ENCODE measurements around the gene FCRL4.
A peak's percentile ranks its signal among the peaks of the same experiment; 100 is the strongest.

The FCRL4 gene

GRCh38 chr1:157639800-157640199 is 41.9 kb upstream of the FCRL4 start:
- Histone ChIP-seq H3K79me2 (ENCODE audit: low read length) (no peaks in the 10 kb centered on the region), H3K9me3 (replicated peaks; ENCODE audit: insufficient read depth, low read length) (no peaks in the 10 kb centered on the region), H3K27ac (ENCODE audit: low read length) (no peak overlapping the region), H4K20me1 (ENCODE audit: insufficient read depth, low read length) (no peaks in the 10 kb centered on the region), H3K4me3 (ENCODE audit: low read length) (no peak overlapping the region), H3K27me3 (replicated peaks; ENCODE audit: insufficient read depth, low read length) (peaks cover 7% of the 10 kb centered on the region; the same call in 1 of the 2 replicates), H3K4me2 (ENCODE audit: low read depth, low read length) (no peak overlapping the region), H3F3A (ENCODE audit: insufficient read depth, low read length) (no peaks in the 10 kb centered on the region), H3K36me3 (replicated peaks; ENCODE audit: insufficient read depth, low read length) (no peaks in the 10 kb centered on the region), H3K4me1 (ENCODE audit: low read length) (no peaks in the 10 kb centered on the region), H2AFZ (ENCODE audit: low read length) (no peak overlapping the region), H3K9me2 (replicated peaks; ENCODE audit: insufficient read depth, low read length) (no peaks in the 10 kb centered on the region), H3K9ac (ENCODE audit: low read length) (no peak overlapping the region)
- TF ChIP-seq EZH2 (optimal IDR thresholded peaks at IDR 0.05; ENCODE audit: low read depth, low read length), result no peak
- no peak for TF ChIP-seq EZH2phosphoT487 (IDR thresholded peaks at IDR 0.05; ENCODE audit: low read length)
- TF ChIP-seq CTCF (IDR thresholded peaks at IDR 0.05; ENCODE audit: low read length), result no peak
- no peak for DNase-seq

- no peak overlapping the region for H3K4me2 ChIP-seq (ENCODE audit: low read depth, low read length)
- no peak overlapping the region for H2AFZ ChIP-seq (ENCODE audit: low read length)
- peaks cover 8% of the 10 kb centered on the region; the same call in 1 of the 2 replicates for H3K4me1 ChIP-seq (ENCODE audit: low read length)
- H3K79me2 ChIP-seq (ENCODE audit: low read length), result no peaks in the 10 kb centered on the region
- no peak overlapping the region for H3K9ac ChIP-seq (ENCODE audit: low read length)
- TF ChIP-seq EZH2 (optimal IDR thresholded peaks at IDR 0.05; ENCODE audit: low read depth, low read length) (no peak), EZH2phosphoT487 (IDR thresholded peaks at IDR 0.05; ENCODE audit: low read length) (no peak), CTCF (IDR thresholded peaks at IDR 0.05; ENCODE audit: low read length) (no peak)
- no peaks in the 10 kb centered on the region for H3K36me3 ChIP-seq (replicated peaks; ENCODE audit: insufficient read depth, low read length)
- H3F3A ChIP-seq (ENCODE audit: insufficient read depth, low read length), result 0 out of 2 replicates have a peak, but pooled peaks cover 2% of the 10 kb centered on the region
- H4K20me1 ChIP-seq (ENCODE audit: insufficient read depth, low read length), result no peaks in the 10 kb centered on the region
- H3K4me3 ChIP-seq (ENCODE audit: low read length), result no peak overlapping the region
- DNase-seq, result peak; percentile 81
- H3K9me3 ChIP-seq (replicated peaks; ENCODE audit: insufficient read depth, low read length), result no peaks in the 10 kb centered on the region
- H3K27ac ChIP-seq (ENCODE audit: low read length), result no peak overlapping the region
- H3K27me3 ChIP-seq (replicated peaks; ENCODE audit: insufficient read depth, low read length), result no peaks in the 10 kb centered on the region
- no peaks in the 10 kb centered on the region for H3K9me2 ChIP-seq (replicated peaks; ENCODE audit: insufficient read depth, low read length)
Observed at GRCh38 chr1:157628773-157629172, 30.9 kb upstream of the FCRL4 start.

- peak; percentile 78 for DNase-seq
- Histone ChIP-seq H3K9me2 (replicated peaks; ENCODE audit: insufficient read depth, low read length) (no peaks in the 10 kb centered on the region), H3K79me2 (ENCODE audit: low read length) (no peaks in the 10 kb centered on the region), H3K27me3 (replicated peaks; ENCODE audit: insufficient read depth, low read length) (no peaks in the 10 kb centered on the region), H3K4me1 (ENCODE audit: low read length) (peaks cover 3% of the 10 kb centered on the region; the same call in 1 of the 2 replicates), H3K9ac (ENCODE audit: low read length) (no peak overlapping the region), H3K4me3 (ENCODE audit: low read length) (no peak overlapping the region), H3K27ac (ENCODE audit: low read length) (no peak overlapping the region), H3K36me3 (replicated peaks; ENCODE audit: insufficient read depth, low read length) (no peaks in the 10 kb centered on the region), H2AFZ (ENCODE audit: low read length) (no peak overlapping the region), H4K20me1 (ENCODE audit: insufficient read depth, low read length) (no peaks in the 10 kb centered on the region), H3F3A (ENCODE audit: insufficient read depth, low read length) (no peaks in the 10 kb centered on the region), H3K9me3 (replicated peaks; ENCODE audit: insufficient read depth, low read length) (no peaks in the 10 kb centered on the region), H3K4me2 (ENCODE audit: low read depth, low read length) (no peak overlapping the region)
- peak; percentile 94 for TF ChIP-seq CTCF (IDR thresholded peaks at IDR 0.05; ENCODE audit: low read length)
- TF ChIP-seq EZH2 (optimal IDR thresholded peaks at IDR 0.05; ENCODE audit: low read depth, low read length), result no peak
- no peak for TF ChIP-seq EZH2phosphoT487 (IDR thresholded peaks at IDR 0.05; ENCODE audit: low read length)
Observed at GRCh38 chr1:157626099-157626498, 28.2 kb upstream of the FCRL4 start.

All from MM.1S (cell line).